ENCODE results near the gene C7orf33.

The C7orf33 gene

GRCh38 chr7:148579366-148579765 is 11.2 kb upstream of the C7orf33 start:
- no peaks in the 10 kb centered on the region for H3K9me3 ChIP-seq (ENCODE audit: control insufficient read depth, low read length)
- TF ChIP-seq CTCF (IDR thresholded peaks at IDR 0.05): no peak
- no peak overlapping the region for H2AFZ ChIP-seq
- H3K36me3 ChIP-seq (ENCODE audit: control insufficient read depth, insufficient read depth, low read length): no peaks in the 10 kb centered on the region
- H3K4me1 ChIP-seq: no peaks in the 10 kb centered on the region
- H3K27ac ChIP-seq: no peak overlapping the region
- no peaks in the 10 kb centered on the region for H3K79me2 ChIP-seq
- no peaks in the 10 kb centered on the region for H3K27me3 ChIP-seq (ENCODE audit: control insufficient read depth, insufficient read depth, low read length)
- no peak overlapping the region for H3K9ac ChIP-seq
- H3K4me2 ChIP-seq (ENCODE audit: low read length): no peak overlapping the region
- no peak overlapping the region for H3K4me3 ChIP-seq (ENCODE audit: low read depth, low read length)

- Histone ChIP-seq H3K4me1 (no peaks in the 10 kb centered on the region), H3K9ac (no peak overlapping the region), H3K27ac (no peak overlapping the region), H2AFZ (no peak overlapping the region), H3K4me2 (ENCODE audit: low read length) (no peak overlapping the region), H3K27me3 (ENCODE audit: control insufficient read depth, insufficient read depth, low read length) (no peaks in the 10 kb centered on the region), H3K4me3 (ENCODE audit: low read depth, low read length) (no peak overlapping the region), H3K79me2 (no peaks in the 10 kb centered on the region), H3K36me3 (ENCODE audit: control insufficient read depth, insufficient read depth, low read length) (no peaks in the 10 kb centered on the region), H3K9me3 (ENCODE audit: control insufficient read depth, low read length) (no peaks in the 10 kb centered on the region)
- no peak for TF ChIP-seq CTCF (IDR thresholded peaks at IDR 0.05)
These were observed 10.1 kb upstream of the C7orf33 start for GRCh38 chr7:148580446-148580845.

GRCh38 chr7:148581624-148582023 is 8.9 kb upstream of the C7orf33 start:
- H2AFZ ChIP-seq: no peak overlapping the region
- H3K27me3 ChIP-seq (ENCODE audit: control insufficient read depth, insufficient read depth, low read length): no peaks in the 10 kb centered on the region
- H3K79me2 ChIP-seq: no peaks in the 10 kb centered on the region
- H3K4me1 ChIP-seq: no peaks in the 10 kb centered on the region
- no peak overlapping the region for H3K4me3 ChIP-seq (ENCODE audit: low read depth, low read length)
- H3K4me2 ChIP-seq (ENCODE audit: low read length): no peak overlapping the region
- no peaks in the 10 kb centered on the region for H3K9me3 ChIP-seq (ENCODE audit: control insufficient read depth, low read length)
- no peak for TF ChIP-seq CTCF (IDR thresholded peaks at IDR 0.05)
- no peak overlapping the region for H3K9ac ChIP-seq
- no peak overlapping the region for H3K27ac ChIP-seq
- H3K36me3 ChIP-seq (ENCODE audit: control insufficient read depth, insufficient read depth, low read length): no peaks in the 10 kb centered on the region

- H3K4me3 ChIP-seq (ENCODE audit: low read depth, low read length): no peak overlapping the region
- H3K27ac ChIP-seq: no peak overlapping the region
- no peak overlapping the region for H3K4me2 ChIP-seq (ENCODE audit: low read length)
- H3K27me3 ChIP-seq (ENCODE audit: control insufficient read depth, insufficient read depth, low read length): no peaks in the 10 kb centered on the region
- no peak for TF ChIP-seq CTCF (IDR thresholded peaks at IDR 0.05)
- H3K79me2 ChIP-seq: no peaks in the 10 kb centered on the region
- H3K4me1 ChIP-seq: no peaks in the 10 kb centered on the region
- H3K36me3 ChIP-seq (ENCODE audit: control insufficient read depth, insufficient read depth, low read length): no peaks in the 10 kb centered on the region
- H3K9ac ChIP-seq: no peak overlapping the region
- H2AFZ ChIP-seq: no peak overlapping the region
- no peaks in the 10 kb centered on the region for H3K9me3 ChIP-seq (ENCODE audit: control insufficient read depth, low read length)
These were observed 6.3 kb upstream of the C7orf33 start for GRCh38 chr7:148584154-148584827.

GRCh38 chr7:148585399-148585798 is 5.2 kb upstream of the C7orf33 start:
- no peak overlapping the region for H2AFZ ChIP-seq
- TF ChIP-seq CTCF (IDR thresholded peaks at IDR 0.05): no peak
- H3K36me3 ChIP-seq (ENCODE audit: control insufficient read depth, insufficient read depth, low read length): no peaks in the 10 kb centered on the region
- no peaks in the 10 kb centered on the region for H3K9me3 ChIP-seq (ENCODE audit: control insufficient read depth, low read length)
- no peak overlapping the region for H3K4me3 ChIP-seq (ENCODE audit: low read depth, low read length)
- H3K9ac ChIP-seq: no peak overlapping the region
- no peak overlapping the region for H3K4me2 ChIP-seq (ENCODE audit: low read length)
- H3K27ac ChIP-seq: no peak overlapping the region
- H3K4me1 ChIP-seq: no peaks in the 10 kb centered on the region
- H3K27me3 ChIP-seq (ENCODE audit: control insufficient read depth, insufficient read depth, low read length): no peaks in the 10 kb centered on the region
- no peaks in the 10 kb centered on the region for H3K79me2 ChIP-seq

All from parathyroid adenoma (tissue), 2 donors.